Hematopoietic multipotent progenitor cell treated with erythropoietin and hydrocortisone succinate and interleukin-3 and kit ligand, for 17 days (in vitro differentiated cells): ENCODE data around the gene C1orf115.
"Not testable (repeated sequence)": the region's sequence is repeated elsewhere in the genome, so short reads cannot be mapped to it uniquely, and the experiment has no call there.

Experiments used
- DNase-seq: peaks from one replicate; pipeline ENCODE4 v3.0.0-alpha.2; 2015; ENCODE audit warnings: low spot score

The C1orf115 gene

GRCh38 chr1:220694866-220695382, 4.8 kb downstream of the C1orf115 start:
- no peak for DNase-seq

- no peak for DNase-seq
Measured at GRCh38 chr1:220695426-220695825, 5.3 kb downstream of the C1orf115 start.

GRCh38 chr1:220696226-220696862, 6.2 kb downstream of the C1orf115 start:
- DNase-seq, result no peak

- DNase-seq, result no peak
Measured at GRCh38 chr1:220696863-220697231, 6.7 kb downstream of the C1orf115 start.

GRCh38 chr1:220697326-220697725, 7.2 kb downstream of the C1orf115 start:
- DNase-seq, result no peak

- no peak for DNase-seq
Measured at GRCh38 chr1:220698607-220699016, 8.4 kb downstream of the C1orf115 start.

- DNase-seq, result no peak
Measured at GRCh38 chr1:220699044-220699443, 8.9 kb downstream of the C1orf115 start.

GRCh38 chr1:220700556-220701179, 10.5 kb downstream of the C1orf115 start:
- no peak for DNase-seq

GRCh38 chr1:220701974-220702373, 11.8 kb downstream of the C1orf115 start:
- no peak for DNase-seq

GRCh38 chr1:220702733-220703270, 12.6 kb downstream of the C1orf115 start:
- DNase-seq, result no peak

- no peak for DNase-seq
Measured at GRCh38 chr1:220703305-220703704, 13.1 kb downstream of the C1orf115 start.

GRCh38 chr1:220705782-220706181, 15.6 kb downstream of the C1orf115 start:
- DNase-seq, result no peak

GRCh38 chr1:220706480-220706879, 16.3 kb downstream of the C1orf115 start:
- no peak for DNase-seq

- DNase-seq, result no peak
Measured at GRCh38 chr1:220707160-220707559, 17.0 kb downstream of the C1orf115 start.

- DNase-seq, result no peak
Measured at GRCh38 chr1:220708244-220708643, 18.1 kb downstream of the C1orf115 start.

- no peak for DNase-seq
Measured at GRCh38 chr1:220708936-220709801, 19.0 kb downstream of the C1orf115 start.

GRCh38 chr1:220710333-220710732, 20.2 kb downstream of the C1orf115 start:
- DNase-seq, result no peak

- DNase-seq, result no peak
Measured at GRCh38 chr1:220711056-220711809, 21.1 kb downstream of the C1orf115 start.

- DNase-seq, result not testable (repeated sequence)
Measured at GRCh38 chr1:220715986-220716385, 25.8 kb downstream of the C1orf115 start.

GRCh38 chr1:220717800-220718640, 27.9 kb downstream of the C1orf115 start:
- no peak for DNase-seq

GRCh38 chr1:220721266-220721665, 31.1 kb downstream of the C1orf115 start:
- not testable (repeated sequence) for DNase-seq
